ENCODE results near the gene RAB3C.

The RAB3C gene

DNA sequence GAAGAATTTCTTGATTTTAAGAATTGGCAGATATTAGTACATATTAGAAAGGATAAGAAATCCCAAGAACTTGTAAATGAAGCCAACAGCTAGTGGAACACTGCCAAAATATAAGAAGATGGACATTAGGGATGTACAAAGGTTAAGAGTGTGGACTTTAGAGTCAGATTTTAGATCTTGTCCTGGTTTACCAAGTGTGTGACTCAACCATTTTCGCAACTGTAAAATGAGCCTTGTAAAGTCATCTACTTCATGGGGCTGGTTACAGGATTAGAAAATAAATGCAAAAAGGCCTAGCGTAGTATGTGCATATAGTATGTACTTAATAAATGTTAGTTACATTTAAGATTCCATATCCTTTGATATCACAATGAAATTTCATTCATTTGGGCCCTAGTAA lies 260.0 kb downstream of the RAB3C start:
- no peak for DNase-seq

DNA sequence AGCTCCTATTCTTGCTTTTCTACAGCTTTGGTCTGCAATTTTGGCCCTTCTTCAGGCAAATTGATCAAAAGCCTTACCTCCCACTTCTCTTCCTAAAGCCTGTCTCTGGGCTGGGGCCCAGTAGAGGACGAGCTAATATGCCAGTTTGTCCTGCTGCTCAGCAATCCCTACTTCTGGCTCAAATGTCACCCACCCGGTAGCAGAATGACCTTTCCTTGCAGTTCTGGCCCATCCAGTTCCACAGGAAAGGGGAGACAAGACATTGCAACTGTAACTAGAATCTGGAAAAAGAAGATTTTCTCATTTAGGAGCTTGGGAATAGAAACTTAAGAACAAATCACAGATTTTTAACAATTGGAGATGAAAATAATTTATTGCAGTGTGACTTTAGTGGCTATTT lies 261.5 kb downstream of the RAB3C start:
- no peak for DNase-seq

DNA sequence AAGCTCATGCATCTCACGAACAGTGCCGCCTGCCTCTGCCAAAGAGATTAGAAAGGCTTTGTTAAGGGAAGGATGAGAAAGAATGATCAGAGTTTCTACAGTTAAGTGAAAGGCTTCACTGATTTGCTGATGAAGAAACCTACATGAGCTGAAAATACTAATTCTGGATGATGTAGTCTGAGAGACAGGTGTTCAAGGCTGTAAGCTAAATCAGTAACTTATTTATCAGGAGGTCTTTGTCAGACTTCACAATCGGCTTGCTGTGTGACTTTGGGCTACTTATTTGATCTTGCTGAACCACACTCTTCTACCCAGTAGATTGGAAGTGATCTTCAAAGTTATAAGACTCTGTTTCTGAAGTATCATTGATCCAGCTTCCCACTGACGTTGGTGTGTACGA lies 264.2 kb downstream of the RAB3C start:
- no peak for DNase-seq

DNA sequence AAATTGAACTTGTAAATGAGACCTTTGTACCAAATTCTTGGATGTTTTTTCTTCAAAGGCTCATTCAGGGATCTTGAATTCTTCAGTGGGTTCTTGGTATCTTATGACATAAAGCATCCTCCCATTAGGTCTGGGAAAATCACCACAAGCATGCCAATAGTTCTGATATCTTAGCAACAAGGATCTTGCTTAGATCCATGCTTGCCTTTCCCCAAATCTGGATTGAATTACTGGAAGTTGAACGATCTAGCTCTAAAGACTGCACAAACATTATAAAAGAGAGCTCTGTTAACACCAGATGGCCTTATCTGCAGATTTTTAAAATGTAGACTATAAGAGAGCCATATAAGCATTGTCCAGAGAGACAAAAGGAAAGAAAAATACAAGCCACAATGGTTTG lies 266.3 kb downstream of the RAB3C start:
- no peak for DNase-seq

DNA sequence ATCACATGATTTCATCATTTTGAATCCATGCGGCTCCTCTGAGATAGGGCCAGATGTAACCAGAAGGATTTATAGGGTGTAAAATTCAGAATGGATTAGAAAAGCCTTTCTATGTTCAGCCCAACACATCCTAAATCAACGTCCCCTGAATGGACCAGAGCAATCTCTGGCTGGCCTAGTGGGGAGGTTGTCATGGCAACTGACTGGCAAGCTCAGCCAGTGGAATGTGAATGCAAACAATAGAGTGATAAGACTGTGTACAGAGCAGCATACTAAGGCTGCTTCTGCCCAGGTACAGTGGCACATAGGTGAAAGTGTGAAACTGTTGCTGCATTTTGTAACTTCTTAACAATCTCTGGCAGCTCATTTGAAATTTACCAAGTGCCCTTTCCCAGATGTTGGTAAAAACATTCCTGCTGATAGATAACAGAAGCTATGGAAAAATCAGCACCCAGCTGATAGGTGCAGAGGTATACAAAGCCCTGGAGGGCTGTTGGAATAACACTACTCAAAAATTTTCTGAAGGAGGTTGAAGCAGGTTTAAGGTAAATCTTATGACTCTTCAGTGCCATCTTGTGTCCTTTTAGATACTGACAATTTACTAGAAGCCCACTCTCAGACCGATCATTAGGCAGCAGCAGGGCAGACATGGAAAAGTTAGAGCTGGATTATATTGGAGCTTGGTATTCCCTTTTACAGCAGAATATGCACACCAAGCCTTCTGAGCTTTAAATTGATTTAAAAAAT lies 267.2 kb downstream of the RAB3C start:
- DNase-seq = no peak

DNA sequence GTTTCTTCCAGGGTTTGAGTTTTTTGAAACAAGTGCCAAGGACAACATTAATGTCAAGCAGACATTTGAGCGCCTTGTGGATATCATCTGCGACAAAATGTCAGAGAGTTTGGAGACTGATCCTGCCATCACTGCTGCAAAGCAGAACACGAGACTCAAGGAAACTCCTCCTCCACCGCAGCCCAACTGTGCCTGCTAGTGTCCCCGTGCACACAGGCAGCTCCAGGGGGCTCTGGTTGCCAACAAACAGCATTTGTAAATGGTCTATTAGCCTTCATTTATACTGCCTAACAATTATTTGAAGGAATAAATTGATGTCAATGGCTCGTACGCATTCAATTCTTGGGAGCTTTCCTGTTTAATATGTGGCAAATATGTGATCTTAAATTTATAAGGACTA lies 268.3 kb downstream of the RAB3C start:
- DNase-seq = no peak

DNA sequence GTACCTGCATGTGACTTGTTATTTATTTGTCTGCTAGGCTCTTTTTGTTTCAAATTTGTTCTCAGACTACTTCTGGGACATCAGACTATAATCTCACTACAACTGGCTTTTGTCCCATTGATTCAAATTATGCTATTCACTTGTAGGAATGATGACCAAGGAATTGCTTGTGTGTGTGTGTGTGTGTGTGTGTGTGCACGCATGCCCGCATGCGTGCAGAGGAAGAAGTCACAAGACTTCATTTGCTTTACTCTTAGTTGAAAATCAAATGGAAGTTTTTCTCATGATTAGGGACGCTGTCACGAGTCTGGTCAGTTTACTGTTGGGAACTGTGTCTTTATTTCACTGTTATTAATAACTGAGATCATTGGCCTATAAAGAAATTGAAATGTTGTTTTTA lies 268.7 kb downstream of the RAB3C start:
- no peak for DNase-seq

DNA sequence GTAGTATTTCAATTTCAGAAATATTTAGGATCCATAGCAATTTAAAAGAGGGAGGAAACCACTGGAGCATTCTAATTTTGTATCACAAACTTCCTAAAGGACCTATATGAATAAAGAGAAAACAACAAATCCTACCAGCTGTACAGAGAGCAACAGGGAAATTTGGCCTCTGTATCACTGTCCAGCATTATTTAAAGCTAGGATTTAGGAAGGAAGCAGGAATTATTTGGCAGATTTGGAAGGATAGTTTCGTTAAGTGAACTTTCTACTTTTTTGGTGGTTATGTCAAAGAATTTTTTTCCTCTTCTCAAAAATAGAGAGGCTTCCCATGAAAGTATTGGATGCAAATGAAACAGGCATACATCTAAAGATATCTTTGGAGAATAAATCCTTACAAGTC lies 269.7 kb downstream of the RAB3C start:
- DNase-seq = no peak

DNA sequence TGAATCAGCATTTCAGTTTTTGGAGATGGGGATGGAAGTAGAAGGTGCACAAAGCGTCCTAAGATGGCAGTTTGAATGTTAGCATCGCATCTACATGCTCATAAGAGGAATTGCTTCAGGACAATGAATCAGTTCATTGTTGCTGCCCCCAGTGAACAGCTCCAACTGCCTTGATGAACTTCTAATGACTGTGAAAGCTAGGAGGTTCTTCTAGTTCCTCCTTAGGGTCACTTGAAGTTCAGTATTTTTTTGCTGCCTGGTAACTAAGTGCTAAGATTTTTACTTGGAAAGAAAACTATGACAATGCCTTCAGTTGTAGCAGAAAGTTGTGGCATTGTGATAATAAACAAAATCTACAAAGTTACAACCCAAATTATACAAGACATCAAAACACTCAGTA lies 271.6 kb downstream of the RAB3C start:
- no peak for DNase-seq

DNA sequence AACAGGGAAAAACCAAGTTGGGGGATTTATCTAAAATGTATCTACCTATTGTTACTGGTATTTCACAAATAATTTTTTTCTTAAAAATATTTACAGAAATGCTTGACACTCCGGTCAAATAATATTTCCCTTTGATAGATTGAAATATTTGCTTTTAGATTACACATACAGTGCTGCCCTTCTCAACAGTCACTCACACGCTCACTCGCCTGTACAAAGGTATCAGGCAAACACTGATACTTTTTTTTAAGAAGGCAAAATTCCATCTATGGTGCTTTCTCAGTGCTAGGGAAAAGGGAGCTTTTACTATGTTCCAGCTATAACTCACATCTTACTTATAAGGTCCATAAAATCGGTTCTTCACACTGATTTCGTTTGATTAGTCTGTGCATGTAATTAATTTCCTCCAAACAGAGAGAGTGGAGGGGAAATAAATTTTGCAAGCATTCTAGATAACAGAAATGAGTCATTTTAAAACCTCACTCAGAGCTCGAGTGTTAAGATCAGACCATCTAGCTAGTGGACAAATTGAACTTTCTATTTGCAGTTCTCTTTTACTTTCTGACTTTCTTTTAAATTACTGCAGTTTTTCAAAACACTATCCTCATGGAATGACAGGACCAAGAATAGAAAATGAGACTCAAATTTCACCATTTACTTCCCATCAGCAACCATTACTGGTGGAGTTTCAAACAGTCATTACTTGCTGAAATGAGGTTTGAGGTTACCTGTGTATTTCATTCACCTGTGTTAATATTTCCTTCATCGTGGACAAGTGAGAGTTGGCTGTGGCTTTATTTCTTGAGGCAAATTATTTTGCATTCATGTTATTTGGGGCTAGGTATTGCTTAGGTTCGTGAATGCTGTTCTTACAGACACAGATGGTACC lies 273.2 kb downstream of the RAB3C start:
- no peak for DNase-seq

DNA sequence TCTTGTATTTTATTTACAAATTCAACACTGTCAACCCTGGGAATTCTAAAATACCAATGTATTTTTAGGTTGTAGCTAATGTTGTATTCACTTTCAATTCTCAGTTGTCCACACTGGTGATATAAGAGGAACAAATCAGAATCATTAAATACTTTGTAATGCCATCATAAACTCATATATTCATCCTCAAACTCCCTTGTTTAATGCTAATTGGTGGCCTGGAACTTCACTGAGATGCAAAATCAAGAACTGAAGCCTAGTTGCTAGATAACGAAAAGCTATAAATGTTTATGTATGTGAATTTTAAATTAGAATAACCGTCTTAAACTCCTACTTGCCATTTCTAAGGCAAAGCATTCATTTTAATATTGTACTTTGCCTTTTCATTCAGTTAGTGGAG lies 274.7 kb downstream of the RAB3C start:
- DNase-seq = no peak

DNA sequence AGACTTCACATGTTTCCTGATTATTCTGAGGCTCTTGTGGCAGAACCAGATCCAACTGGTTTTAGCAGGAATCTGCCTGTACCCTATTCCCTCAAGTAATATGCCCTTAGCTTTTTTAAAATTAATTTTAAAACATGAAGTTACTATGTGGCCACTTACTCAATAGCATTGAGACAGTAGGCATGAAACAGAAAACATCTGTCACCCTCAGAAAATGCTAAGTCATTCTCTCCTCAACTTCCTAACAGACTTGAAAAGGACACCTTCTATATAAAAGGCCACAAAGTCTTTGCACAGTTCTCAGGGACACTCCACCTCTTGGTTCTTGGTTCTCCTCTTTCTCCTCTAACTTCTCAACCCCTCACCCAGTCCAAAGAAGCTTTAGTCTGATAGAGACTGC lies 277.8 kb downstream of the RAB3C start:
- DNase-seq = no peak

DNA sequence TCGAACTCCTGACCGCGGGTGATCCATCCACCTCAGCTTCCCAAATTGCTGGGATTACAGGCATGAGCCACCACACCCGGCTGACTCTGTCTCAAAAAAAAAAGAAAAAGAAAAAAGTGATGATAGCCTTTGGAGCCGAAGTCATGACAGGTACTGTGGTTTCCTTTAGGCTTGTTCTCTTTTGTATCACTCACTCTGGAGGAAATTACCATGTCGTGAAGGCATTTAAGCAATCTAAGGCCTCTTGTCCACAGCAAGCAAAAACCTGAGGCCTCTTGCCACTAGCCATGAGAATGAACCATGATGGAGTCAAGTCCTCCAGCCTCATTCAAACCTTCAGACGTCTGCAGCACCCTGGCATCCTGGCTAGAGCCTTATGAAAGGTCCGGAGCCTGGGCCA lies 286.1 kb downstream of the RAB3C start:
- DNase-seq = no peak

DNA sequence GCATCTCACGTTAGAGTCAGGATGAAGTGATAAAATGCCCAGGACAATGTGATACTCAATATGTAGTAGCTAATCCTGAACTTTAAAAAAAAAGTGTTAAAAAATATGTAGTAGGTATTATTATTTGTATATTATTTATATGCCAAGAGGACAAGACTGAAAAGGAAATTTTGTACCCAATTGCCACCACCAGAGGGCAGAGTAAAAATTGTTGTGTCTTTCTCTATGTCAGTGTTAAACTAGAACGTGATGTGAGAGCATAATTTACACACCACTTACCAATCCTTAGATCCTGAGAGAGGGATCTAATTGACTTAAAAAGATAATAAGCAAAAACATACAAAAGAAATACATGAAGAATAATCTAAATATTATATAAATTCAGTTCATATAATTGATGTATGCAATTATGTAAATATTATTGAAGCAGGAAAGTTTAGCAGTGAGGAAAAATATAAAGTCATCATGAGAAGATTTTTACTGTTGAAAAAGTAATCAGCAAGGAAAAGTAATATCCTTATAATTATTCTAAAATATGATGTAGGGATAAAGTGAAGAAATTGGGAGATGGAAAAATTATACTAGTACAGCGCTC lies 288.9 kb downstream of the RAB3C start:
- no peak for DNase-seq

DNA sequence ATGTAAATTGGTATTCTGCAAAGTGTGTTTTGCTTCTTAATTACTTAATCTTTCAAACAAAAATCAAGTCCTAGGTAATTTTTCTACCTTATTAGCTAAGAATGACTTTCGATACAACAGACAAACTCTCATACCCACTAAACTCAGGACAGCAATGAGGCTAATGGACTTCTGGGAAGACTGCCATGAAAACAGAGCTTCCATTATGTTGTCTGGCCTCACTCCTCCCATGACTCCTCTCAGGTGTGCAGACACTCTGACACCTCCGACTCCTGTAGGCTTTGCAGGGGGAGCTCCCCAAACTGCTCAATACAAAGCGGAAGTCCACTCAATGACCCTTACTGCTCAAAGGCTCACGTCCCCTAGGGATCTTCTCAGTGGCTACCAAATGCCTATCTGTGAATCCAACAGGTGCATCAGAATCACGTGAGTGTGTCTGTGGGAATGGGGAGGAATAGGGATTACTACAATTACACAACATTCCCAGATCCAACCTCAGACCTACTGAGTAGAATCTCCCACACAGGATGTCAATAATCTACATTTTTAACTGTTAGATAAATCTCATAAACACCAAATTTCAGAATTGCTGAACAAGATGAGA lies 289.9 kb downstream of the RAB3C start:
- no peak for DNase-seq

DNA sequence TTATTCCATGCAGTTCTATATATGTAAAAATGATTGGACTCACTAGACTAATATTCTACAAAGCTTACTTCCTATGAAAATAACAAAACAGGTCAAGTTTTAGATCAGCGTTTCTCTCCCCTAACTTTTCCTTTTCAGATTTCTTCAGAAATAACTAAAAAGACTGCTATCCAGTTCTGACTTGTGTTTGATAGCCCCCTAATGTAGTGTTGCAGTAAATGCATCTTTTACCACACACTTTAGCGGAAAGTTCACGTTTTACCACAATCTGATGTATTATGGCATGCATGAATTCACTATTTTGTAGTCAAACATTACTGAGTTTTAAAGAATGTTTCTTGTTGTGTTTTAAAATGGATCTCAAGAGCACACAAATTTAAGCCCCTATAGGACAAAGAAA lies 292.7 kb downstream of the RAB3C start:
- no peak for DNase-seq

DNA sequence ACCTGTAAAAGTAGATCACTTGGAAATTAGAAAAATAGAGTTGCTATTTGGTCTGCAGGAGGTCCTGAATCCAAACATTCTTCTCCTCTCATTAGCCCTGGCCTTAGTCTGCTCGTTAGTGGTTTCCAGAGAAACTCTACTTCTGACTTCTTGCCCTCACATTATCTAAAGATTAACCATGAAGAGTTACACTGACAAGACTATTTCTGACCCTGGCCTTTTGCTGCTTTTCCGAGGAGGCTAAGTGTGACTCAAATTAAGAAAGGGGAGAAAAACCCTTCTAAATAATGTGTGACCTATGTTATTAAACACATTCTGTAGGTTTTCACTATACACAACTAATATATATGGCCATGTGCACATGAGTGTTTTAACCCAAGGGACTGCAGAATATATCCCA lies 302.4 kb downstream of the RAB3C start:
- DNase-seq = no peak

DNA sequence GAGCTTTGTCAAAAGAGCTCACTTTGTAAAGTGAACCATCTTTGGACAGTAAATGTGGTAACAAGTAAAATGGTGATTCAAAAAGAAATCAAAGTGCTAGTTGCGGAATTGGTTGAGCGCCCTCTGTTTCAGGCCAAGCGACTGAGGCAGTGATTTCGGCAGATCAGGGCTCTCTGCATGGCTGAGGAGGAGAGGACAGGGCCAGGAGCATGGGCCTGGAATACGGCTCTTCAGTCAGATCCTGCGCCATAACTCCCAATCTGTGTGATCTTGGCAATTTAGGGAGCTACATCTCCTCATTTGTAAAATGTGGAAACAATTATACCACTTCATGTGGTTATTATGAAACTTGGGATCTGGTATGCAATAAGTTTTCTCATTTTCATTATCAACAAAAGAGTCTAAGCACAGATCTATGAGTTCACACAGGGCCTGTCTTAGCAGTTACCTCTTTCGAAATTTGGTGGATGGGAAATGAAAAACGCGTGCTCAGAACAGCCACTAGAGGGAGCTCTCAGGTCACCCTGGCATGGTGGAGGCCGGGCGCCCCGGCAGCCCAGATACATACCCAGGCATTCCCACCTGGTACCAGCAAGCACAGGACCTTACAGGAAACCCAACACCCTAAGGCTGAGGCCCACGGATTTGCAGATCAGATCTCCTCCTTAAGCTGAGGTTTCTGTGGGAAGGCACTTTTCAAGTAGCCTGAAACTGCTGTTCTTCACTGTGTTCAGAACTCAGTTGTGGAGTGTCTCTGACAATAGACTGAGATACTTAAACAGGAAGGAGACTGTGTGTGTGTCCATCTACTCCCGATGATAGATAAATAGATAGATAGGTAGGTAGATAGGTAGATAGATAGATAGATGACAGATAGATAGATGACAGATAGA lies 303.7 kb downstream of the RAB3C start:
- peak; percentile 57 for DNase-seq

DNA sequence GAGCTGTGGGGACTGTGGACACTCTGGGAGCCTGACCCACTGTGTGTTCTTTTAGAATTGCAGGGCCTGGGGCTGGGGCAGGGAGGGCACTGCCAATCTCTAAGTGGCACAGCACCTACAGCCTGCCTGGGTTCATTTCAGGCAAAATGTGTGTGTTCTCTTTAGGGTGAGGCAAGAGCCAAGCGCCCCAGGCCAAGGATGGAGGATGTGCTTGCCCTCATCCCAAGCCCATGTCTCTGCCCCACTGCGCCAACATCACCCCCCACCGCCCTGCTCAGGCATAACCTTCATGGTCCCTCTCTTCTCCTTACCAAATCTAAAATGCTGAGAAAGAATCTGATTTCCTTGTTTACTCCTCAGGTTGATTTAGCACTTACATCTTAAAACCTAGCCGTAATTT lies 304.4 kb downstream of the RAB3C start:
- no peak for DNase-seq

DNA sequence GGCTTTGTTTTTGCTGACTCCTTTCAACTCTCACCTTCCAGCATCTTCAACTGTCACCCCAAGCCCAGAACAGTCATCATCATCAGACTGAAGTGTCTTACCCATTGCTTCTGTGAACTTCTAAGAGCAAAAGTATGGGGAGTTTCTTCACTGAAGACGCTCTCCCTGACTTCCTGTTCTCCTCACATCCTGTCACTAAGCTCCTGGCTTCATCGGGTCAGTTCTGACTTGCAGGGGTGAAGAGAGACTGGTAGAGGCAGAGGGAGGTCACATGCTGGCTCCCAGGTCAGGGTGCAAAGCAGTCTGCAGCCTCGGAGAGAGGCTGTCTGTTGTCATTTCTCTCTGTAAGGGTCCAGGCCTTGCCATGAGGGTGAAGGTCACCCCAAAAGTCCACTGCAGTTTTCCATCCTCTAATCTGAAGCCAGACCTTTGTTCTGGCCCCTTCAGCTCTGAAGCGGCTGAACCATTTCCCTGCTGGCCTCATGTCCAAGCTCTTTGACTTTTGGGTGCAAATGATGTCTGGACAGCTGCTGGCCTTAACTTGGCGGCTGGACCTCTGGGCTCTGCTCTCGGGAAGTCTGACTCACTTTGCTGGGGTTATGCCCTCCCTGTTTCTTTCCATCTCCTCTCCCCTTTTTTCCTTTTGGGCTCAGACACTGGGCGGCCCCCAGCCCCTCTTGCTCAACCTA lies 305.0 kb downstream of the RAB3C start:
- no peak for DNase-seq

DNA sequence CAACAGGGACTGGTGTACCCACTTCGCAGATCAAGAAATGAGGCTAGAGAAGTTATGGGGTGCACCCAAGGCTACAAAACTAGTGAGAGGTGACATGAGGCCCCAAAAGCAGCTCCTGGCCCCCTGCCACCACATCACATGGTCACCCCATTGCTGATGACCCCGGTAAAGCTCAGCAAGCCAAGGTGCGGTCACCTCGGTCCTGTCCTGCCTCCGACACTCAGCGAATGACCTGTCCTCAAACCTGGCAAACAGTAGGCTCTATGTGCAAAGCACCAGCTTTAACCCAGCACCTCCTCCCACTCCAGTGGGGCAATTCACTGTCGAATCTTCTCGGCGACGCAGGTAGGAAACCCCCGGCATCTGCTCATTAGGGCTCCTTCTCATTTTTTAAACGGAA lies 307.4 kb downstream of the RAB3C start:
- no peak for DNase-seq

DNA sequence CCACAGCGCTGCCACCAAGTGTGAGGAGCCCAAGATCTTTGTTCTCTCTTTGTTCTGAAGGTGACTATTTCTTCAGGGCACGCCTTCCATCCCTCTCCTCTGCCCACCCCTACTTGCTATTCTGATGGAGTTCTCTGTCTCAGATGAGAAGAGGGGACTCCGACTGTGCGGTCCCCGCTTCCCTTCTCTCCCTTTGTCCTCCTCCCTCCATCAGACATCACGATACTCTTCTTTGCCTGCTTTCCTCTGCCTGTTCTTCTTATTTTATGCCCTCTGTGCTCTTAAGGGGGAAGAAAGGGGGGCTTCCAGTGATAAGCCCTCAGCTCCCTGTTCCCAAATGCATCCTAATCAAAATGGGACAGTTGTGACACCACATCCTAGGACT lies 307.8 kb downstream of the RAB3C start:
- no peak for DNase-seq
